NCI-H774 (cell line): ENCODE measurements around the gene CAST.
"Not testable (repeated sequence)": the region's sequence is repeated elsewhere in the genome, so short reads cannot be mapped to it uniquely, and the experiment has no call there.

ENCODE experiments used
- DNase-seq: peaks from one replicate; lab custom pipeline; 2025; lab: John Stamatoyannopoulos, UW

Gene CAST

DNA sequence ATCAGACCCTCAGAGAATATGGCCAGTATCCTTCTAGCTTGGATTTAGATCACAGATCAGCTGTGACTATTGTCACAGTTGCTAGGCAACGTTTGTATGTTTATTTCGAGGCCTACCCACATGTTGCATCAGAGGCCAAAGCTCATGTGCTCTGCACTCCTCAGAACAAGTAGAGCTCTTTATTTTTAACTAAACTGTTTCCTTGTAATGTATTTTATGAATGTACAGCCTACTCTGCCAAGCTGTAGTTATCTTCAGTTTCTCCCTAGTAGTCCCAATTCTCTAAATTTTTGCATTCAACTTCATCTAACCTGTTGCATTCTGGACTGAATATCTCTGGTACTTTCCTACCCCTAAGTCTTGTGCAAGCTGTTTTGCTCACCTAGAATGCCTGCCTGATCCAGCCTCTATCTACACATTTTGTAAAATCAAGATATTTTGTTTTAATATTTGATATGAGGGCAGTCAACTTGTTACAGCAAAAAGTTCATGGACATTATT lies 52.8 kb downstream of the CAST start:
- DNase-seq, result peak; percentile 62

- DNase-seq, result no peak
Observed at GRCh38 chr5:96716007-96716406, 53.8 kb downstream of the CAST start.

- DNase-seq, result no peak
Observed at GRCh38 chr5:96716716-96717115, 54.5 kb downstream of the CAST start.

GRCh38 chr5:96717874-96718273 lies 55.7 kb downstream of the CAST start:
- no peak for DNase-seq

DNA sequence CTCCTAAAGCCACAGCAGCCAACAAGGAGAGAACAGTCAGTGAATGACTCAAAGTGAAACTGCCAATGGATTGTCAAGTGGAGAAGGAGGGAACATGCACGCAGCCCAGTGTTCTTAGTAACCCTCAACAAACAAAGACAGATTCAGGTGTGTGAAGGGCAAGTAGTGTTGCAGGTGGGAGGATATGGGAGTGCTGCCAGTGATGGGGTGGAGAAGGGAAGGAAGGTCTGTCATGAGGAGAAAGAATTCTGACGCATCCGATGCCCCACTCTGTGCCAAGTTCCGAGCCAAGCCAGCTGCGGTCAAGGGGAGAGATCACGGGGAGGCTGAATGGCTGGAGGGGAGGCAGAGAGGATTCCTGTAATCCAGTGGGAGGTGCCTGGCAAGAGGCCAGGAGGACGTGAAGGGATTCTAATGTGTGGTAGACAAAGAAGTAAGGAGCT lies 56.5 kb downstream of the CAST start:
- DNase-seq, result no peak

DNA sequence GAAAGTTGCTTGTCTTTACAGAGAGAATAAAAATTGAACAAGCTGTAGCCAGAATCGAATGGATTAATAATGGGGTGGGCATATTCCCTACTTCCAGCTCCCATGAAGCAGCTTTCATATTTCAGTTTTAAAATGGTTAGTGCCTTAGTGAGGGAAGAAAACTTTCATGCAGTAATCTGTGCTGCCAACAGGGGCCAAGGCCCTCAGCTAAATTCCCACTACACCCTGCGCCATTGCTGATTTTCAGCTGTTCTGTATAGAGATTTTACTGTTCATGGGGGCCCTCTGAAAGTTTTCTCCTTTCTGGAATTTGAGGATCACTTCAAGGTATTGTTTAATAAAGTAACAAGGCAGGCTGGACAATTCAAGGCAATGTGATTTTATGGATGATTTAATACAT lies 58.2 kb downstream of the CAST start:
- DNase-seq, result no peak

DNA sequence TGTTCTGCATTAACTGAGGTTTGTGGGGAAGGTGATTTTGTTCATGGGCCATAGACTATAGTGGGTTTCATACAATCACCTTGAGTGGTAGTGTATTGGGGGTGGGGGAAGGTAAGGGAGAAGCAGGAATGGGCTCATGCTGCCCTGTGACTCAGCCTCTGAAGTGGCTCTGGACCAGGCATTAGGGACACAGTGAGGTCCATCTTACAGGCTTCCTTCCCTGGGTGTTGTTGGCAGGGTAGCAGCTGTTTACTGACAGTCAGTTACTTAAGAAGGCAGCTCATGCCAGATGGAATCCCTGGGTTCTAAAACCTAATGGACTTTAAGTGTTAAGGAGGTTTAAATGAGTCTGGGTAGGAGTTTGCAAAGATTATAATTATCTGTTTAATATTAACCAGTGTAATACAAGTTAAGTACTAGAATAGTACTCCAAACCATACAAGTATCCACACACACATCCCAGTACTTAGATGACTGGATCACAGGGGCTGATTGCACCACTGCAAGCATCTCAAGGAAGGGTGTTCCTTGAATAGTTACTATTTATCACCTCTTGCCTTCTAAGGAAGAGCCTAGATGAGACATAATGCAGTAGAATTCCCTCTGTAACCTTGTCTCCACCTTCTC lies 59.3 kb downstream of the CAST start:
- no peak for DNase-seq

GRCh38 chr5:96725257-96725656 lies 63.1 kb downstream of the CAST start:
- DNase-seq, result no peak

DNA sequence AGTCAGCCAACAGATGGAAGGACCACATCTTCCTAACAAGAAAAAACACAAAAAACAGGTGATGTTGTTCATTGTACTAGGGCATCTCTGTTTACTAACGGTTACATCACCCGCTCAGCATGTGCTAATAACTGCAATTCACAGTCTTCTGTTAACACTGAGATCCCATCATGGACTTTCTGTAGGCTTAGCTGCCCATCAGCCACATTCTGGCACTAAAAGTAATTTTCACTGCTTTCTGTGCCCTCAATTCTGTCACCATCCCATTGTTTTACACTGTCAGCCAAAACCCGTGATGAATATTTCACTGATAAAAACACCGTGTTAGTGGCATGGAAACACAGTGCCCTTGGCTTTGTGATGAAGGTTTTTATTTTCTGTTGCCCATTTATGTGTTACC lies 64.6 kb downstream of the CAST start:
- peak; percentile 69 for DNase-seq

DNA sequence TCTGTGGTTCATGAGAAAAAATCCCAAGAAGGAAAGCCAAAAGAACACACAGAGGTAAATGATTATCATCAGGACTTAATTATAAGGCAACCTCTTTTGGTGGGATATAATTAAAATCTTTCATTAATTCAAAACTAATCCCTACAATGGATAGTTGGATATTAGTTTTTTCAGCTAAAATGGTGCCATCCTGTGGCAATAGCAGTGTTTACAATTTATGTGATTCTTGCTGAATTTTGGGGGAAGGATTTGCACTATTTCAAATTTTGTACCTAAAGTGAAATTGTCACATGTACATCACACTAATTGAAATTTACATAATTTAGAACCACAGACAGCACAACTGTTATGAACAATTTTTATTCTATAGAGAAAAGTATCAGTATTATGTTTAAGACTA lies 67.0 kb downstream of the CAST start:
- no peak for DNase-seq

DNA sequence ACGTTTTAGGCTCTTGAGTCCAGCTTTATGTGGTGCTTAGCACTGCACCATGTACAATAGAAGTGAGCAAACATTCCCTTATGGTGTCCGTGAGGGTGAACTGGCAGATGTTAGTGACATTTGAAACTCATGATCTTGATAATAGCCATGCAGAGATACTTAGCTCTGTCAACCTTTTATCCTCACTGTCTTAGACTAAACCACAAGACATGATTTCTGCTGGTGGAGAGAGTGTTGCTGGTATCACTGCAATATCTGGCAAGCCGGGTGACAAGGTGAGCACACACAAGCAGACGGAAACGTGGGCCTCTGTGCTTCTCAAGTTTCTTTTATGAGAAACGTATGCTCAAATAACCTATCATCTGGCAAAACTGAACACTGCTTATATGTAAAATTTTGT lies 68.4 kb downstream of the CAST start:
- DNase-seq, result peak; percentile 54

DNA sequence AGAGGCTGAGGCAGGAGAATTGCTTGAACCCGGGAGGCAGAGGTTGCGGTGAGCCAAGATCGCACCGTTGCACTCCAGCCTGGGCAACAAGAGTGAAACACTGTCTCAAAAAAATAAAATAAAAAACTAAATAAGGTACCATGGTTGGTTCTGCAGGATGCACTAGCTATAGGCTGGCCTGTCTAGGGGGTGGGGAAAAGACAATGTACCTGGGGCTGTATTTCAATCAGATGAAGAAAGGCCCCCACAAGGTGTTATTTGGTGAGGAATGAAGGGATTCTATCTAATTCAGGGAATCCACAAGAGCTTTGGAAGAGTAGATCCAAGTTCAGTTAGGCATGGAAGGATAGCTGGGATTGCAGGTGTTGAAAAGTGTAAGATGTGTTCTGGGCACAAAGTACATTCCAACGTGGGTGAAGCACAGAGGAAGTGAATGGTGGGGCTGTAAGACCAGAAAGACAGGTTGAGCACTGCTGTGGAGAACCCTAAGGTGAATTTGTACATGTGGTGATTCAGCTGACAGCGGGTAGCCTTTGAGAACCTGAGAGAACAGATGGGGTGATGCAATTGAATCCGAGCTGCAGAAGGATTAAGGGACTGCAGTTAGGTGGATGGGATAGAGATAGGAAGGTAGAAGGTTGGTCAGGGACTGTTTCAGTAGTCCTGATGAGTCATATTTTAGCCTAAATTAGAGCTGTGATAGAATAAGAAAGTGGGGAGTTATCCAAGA lies 71.8 kb downstream of the CAST start:
- no peak for DNase-seq

DNA sequence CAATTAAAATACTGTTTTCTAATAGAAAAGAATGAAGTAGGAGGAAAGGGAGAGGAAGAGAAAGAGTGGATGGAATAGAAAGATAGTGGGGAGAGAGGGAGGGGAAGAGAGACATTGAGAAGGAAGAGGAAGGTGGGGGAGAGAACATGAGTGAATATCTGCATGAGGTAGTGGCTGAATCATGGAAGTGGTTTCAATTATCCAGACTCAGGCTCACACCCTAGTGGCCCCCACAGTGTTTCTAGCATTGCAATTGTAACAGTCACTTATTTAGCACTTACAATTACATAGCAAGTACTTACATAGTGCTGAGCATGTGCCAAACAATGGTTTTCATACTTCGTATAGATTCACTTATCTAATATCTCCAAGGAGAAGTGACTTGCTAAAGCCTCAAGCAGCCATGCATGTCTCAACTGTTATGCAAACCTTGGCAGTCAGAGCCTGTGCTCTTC lies 72.7 kb downstream of the CAST start:
- DNase-seq, result no peak

GRCh38 chr5:96736937-96737336 lies 74.8 kb downstream of the CAST start:
- DNase-seq, result no peak

DNA sequence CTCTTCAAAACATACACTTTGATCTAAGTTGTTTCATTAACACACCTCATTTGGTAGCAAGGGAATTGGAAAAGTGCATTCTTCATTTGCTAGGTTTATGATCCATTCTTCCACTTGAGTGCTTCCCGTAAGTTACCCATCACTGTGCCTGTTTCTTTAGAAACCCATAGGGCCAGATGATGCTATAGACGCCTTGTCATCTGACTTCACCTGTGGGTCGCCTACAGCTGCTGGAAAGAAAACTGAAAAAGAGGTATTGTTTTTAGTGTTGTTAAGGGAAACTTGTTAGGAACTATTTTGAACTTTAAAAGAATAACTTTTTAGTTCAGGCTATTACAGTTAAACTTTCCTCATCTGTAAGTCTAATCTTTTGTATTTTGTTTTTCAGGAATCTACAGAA lies 78.9 kb downstream of the CAST start:
- no peak for DNase-seq

- DNase-seq, result no peak
Observed at GRCh38 chr5:96741891-96742309, 79.7 kb downstream of the CAST start.

GRCh38 chr5:96742538-96742937 lies 80.4 kb downstream of the CAST start:
- DNase-seq, result no peak

- no peak for DNase-seq
Observed at GRCh38 chr5:96743065-96743768, 81.0 kb downstream of the CAST start.

DNA sequence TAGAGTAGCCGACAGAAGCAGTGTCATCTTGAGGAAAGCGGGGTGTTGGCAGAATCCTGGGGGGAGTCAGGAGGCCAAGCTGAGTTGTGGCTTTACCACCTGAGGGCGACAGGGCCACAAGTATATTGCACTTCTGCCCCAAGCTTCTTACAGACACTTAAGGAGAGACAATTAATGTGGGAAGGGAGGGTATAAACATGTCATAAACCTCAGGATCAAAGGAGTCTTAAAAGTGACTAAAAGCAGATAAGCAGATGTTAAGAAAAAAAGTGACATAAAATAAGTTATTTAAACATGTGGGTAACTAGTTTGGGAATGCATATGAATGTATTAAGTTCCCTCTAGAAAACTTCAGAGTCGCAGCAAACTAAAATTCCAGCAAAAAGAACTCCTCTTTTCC lies 81.6 kb downstream of the CAST start:
- no peak for DNase-seq

DNA sequence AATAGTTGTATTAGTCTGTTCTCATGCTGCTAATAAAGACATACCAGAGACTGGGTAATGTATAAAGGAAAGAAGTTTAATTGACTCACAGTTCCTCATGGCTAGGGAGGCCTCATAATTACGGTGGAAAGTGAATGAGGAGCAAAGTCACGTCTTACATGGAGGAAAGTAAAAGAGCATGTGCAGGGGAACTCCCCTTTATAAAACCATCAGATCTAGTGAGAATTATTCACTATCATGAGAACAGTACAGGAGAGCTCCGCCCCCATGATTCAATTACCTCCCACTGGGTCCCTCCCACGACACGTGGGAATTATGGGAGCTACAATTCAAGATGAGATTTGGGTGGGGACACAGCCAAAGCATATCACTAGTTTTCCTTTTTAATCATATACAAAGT lies 82.0 kb downstream of the CAST start:
- not testable (repeated sequence) for DNase-seq

DNA sequence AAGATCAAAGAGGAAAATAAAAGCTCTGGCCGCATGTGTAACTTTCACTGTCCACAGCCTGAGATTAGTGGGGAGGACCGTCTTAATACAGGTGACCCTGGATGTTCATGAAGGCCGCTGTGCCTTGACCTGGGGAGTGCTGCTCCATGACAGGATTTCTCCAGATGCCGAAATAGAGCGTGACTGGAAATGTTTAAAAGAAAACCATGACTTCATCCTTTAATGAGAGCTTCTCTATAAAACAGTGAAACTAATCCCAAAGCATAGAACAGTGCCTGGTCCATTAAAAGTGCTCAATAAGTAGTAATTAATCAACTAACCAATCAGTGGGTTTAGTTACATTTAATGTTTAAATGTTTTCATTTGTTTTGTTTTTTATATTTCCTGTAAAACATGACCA lies 82.8 kb downstream of the CAST start:
- no peak for DNase-seq

- no peak for DNase-seq
Observed at GRCh38 chr5:96745844-96746531, 83.8 kb downstream of the CAST start.
